HAP-1 (cell line): ENCODE measurements around the gene UCP3.

ENCODE experiments used
- DNase-seq, 2 experiments: peaks; one replicate each; pipeline ENCODE4 v3.0.0-alpha.2; 2016 to 2020; ENCODE audit warnings: low spot score in 2 of 2
- H3K27me3 ChIP-seq: fragments of 250-450 bp; sonication (Bioruptor Pico); 2 replicates; pipeline ENCODE4 v1.5.1; 2020; ENCODE audit warnings: low read depth, mild to moderate bottlenecking, moderate library complexity
- H3K36me3 ChIP-seq: fragments of 250-450 bp; sonication (Bioruptor Pico); replicated peaks from 2 replicates; pipeline ENCODE4 v1.5.1; 2020; ENCODE audit warnings: mild to moderate bottlenecking
- H3K4me1 ChIP-seq: fragments of 250-450 bp; sonication (Bioruptor Pico); 2 replicates; pipeline ENCODE4 v1.5.1; 2020; ENCODE audit warnings: mild to moderate bottlenecking
- H3K4me3 ChIP-seq: fragments of 250-450 bp; sonication (Bioruptor Pico); 2 replicates; pipeline ENCODE4 v1.5.1; 2020; ENCODE audit warnings: mild to moderate bottlenecking, moderate library complexity
- H3K9me3 ChIP-seq: fragments of 250-450 bp; sonication (Bioruptor Pico); 2 replicates; pipeline ENCODE4 v1.5.1; 2020; ENCODE audit warnings: mild to moderate bottlenecking, moderate library complexity
- in situ Hi-C: fragments of 300-500 bp; cut with MboI; formaldehyde crosslinking; loops from 3 replicates; pipeline ENCODE4 v1.14.3; 2020; ENCODE audit warnings: low sequenced_read_pairs, inconsistent platforms, mixed read lengths

UCP3 gene

GRCh38 chr11:73956876-73957653 lies 51.8 kb downstream of the UCP3 start:
- in situ Hi-C loops, result no loop called here

GRCh38 chr11:73951797-73952196 lies 57.1 kb downstream of the UCP3 start:
- Histone ChIP-seq H3K36me3 (no peaks in the 10 kb centered on the region), H3K4me1 (peaks cover 13% of the 10 kb centered on the region), H3K27me3 (no peaks in the 10 kb centered on the region), H3K9me3 (no peaks in the 10 kb centered on the region), H3K4me3 (no peak overlapping the region)
- in situ Hi-C loops, result no loop called here
- no peak for DNase-seq

More at GRCh38 chr11:73956876-73957653, 51.8 kb downstream of the UCP3 start:
- H3K4me3 ChIP-seq, result no peak overlapping the region
- no peak for DNase-seq
- H3K4me1 ChIP-seq, result peaks cover 11% of the 10 kb centered on the region
- no peaks in the 10 kb centered on the region for H3K27me3 ChIP-seq
- H3K9me3 ChIP-seq, result no peaks in the 10 kb centered on the region
- no peaks in the 10 kb centered on the region for H3K36me3 ChIP-seq

- Histone ChIP-seq H3K4me3 (no peak within 1 kb of the TSS), H3K36me3 (no peaks in the 10 kb centered on the region), H3K27me3 (no peaks in the 10 kb centered on the region), H3K4me1 (peaks cover 13% of the 10 kb centered on the region), H3K9me3 (no peaks in the 10 kb centered on the region)
- DNase-seq, result peak; percentile 60 to 73
- in situ Hi-C loops, result no loop called here
These were observed 57.8 kb downstream of the UCP3 start, which contains the start of gene DNAJB13 for GRCh38 chr11:73950869-73951710. TSS of gene DNAJB13 (plus strand) at chr11:73951026. CDS start at chr11:73951070, 44 bp downstream.
